Fibroblast of lung (primary cell): ENCODE results near the gene PLTP.

Experiments used
- EZH2 ChIP-seq: IDR thresholded peaks from 2 replicates; pipeline ENCODE4 v1.5.1; 2012; ENCODE audit warnings: low read length, control low read depth, mild to moderate bottlenecking; ENCODE audit errors: missing control alignments
- TF ChIP-seq, protein P1 (sequence below), 2 donors: IDR thresholded peaks in 1 of 2; conservative IDR thresholded peaks in 1 of 2; 1 replicate in 1 of 2; 2 replicates in 1 of 2; pipeline ENCODE4 v1.5.1; 2011 to 2012; ENCODE audit warnings: low read length in 2 of 2, control low read depth in 1 of 2, inconsistent platforms in 1 of 2, low read depth in 1 of 2, mild to moderate bottlenecking in 1 of 2

DNA sequence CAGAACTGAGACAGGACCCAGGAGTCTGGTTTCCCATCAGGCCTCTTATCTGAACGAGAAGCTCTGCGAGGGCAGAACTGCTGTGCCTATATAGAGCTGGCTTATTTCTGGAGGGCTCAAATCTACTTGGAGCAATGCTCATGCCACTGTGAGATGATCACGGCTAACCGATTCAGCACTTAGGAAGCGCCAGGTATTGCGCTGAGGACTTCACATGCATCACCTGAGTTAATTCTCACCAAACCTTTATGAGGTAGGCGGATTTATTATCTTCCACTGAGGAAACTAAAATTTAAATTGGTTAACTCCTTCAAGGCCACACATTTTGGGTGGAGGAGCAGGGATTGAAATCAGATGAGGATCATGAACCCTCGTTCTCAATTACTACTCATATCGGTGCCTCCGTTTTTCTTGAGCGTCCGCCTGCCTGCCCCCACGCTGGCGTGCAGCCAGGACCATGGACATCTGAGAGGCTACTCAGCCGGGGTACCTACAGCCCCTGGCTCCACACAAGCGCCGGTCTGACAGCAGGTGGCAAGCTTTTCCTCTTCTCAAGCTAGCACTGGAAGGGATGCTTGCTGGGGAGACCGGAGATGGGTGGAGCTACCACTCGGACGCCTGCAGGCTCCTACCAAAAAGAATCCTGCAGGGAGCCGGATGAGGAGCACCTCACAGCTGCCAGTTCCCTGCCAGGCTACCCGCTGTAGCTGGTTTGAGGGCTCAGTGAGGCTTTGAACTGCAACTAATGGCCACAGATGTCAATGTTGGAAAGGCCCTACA lies 21.5 kb upstream of the PLTP start:
- no peak for TF ChIP-seq EZH2
- TF ChIP-seq, protein P1, sequence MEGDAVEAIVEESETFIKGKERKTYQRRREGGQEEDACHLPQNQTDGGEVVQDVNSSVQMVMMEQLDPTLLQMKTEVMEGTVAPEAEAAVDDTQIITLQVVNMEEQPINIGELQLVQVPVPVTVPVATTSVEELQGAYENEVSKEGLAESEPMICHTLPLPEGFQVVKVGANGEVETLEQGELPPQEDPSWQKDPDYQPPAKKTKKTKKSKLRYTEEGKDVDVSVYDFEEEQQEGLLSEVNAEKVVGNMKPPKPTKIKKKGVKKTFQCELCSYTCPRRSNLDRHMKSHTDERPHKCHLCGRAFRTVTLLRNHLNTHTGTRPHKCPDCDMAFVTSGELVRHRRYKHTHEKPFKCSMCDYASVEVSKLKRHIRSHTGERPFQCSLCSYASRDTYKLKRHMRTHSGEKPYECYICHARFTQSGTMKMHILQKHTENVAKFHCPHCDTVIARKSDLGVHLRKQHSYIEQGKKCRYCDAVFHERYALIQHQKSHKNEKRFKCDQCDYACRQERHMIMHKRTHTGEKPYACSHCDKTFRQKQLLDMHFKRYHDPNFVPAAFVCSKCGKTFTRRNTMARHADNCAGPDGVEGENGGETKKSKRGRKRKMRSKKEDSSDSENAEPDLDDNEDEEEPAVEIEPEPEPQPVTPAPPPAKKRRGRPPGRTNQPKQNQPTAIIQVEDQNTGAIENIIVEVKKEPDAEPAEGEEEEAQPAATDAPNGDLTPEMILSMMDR (conservative IDR thresholded peaks at IDR 0.05 in 1 of 2, IDR thresholded peaks at IDR 0.05 in 1 of 2; ENCODE audit: low read depth in 1 of 2, low read length in 2 of 2), result peak; percentile 8 to 30
